ENCODE data around the gene SEC14L1. TPM values are rescaled to one million over a fixed set of nuclear protein-coding genes. Genes with fewer than 3 reads are reported as not detected.
A peak's percentile ranks its signal among the peaks of the same experiment; 100 is the strongest.

SEC14L1 gene
- total RNA-seq, 1 donor from 2014 or later: 40.5 TPM

DNA sequence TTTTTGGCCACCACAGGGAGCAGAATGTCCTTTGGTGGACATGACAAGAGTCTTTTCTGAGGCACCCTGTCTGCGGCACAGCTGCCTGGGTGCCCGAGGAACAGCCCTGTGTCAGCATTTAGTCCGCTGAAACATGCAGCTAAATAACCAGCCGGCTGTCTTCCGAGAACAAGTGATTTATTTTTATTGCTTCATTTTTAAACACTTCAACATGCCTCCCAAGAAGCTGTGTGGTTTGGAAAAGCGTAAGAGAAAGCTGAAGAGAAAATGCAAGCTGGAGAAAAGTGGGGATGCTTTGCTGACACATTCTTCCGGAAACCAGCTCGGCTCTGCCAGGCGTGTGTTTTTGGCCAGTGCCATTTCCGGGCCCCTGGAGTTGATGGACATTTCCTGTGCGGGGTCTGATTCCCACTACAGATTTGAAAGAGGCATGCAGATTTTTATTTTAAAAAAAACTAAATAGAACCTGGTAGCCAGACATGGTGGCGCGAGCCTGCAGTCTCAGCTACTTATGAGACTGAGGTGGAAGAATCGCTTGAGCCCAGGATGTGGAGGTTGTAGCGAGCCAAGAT is 94.7 kb downstream of the SEC14L1 start:
- Histone ChIP-seq H3K4me1 (peaks cover 24% of the 10 kb centered on the region), H3K4me3 (peak overlapping the region; percentile 19 to 25), H3K27me3 (no peaks in the 10 kb centered on the region), H3K9me3 (no peaks in the 10 kb centered on the region), H3K36me3 (no peaks in the 10 kb centered on the region), H3K27ac (peak overlapping the region; percentile 69)
- no peak for DNase-seq (ENCODE audit: extremely low spot score in 2 of 2)
- intact Hi-C loops (cut with DNase I): no loop called here
- peak; percentile 39 to 41 for TF ChIP-seq POLR2AphosphoS5 (IDR thresholded peaks at IDR 0.05; ENCODE audit: insufficient read depth in 1 of 2, low read depth in 1 of 2)
- TF ChIP-seq, protein P1, sequence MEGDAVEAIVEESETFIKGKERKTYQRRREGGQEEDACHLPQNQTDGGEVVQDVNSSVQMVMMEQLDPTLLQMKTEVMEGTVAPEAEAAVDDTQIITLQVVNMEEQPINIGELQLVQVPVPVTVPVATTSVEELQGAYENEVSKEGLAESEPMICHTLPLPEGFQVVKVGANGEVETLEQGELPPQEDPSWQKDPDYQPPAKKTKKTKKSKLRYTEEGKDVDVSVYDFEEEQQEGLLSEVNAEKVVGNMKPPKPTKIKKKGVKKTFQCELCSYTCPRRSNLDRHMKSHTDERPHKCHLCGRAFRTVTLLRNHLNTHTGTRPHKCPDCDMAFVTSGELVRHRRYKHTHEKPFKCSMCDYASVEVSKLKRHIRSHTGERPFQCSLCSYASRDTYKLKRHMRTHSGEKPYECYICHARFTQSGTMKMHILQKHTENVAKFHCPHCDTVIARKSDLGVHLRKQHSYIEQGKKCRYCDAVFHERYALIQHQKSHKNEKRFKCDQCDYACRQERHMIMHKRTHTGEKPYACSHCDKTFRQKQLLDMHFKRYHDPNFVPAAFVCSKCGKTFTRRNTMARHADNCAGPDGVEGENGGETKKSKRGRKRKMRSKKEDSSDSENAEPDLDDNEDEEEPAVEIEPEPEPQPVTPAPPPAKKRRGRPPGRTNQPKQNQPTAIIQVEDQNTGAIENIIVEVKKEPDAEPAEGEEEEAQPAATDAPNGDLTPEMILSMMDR (IDR thresholded peaks at IDR 0.05): no peak
- TF ChIP-seq POLR2A (IDR thresholded peaks at IDR 0.05): no peak

DNA sequence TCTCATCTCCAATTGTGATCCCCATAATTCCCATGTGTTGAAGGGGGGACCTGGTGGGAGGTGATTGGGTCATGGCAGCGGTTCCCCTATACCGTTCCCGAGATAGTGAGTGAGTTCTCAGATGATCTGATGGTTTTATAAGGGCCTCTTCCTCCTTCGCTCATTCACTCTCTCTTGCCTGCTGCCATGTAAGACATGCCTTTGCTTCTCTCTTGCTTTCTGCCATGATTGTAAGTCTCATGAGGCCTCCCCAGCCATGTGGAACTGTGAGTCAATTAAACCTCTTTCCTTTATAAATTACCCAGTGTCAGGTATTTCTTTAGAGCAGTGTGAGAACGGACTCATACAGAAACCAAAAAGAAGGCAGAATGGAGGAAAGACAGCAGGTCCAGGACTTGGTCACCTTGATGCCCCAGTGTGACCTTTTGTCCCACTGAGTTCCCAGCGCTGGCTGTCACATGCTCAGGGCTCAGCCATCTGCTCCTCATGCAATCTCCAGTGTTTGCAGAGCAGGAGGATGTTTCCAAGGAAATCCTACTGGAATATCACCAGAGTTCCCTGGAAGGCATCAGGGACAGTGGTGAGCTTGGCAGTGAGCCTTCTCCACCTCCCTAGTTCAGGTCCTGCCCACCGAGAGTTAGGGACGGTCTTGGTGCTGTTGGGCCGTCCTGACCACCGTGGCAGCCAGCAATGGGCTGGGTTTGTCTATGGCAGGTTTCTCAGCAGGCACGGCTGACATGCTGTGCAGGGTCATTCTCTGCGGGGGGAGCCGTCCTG is 96.7 kb downstream of the SEC14L1 start:
- Histone ChIP-seq H3K27me3 (no peaks in the 10 kb centered on the region), H3K4me3 (no peak overlapping the region), H3K4me1 (peaks cover 24% of the 10 kb centered on the region), H3K9me3 (no peaks in the 10 kb centered on the region), H3K27ac (no peak overlapping the region), H3K36me3 (no peaks in the 10 kb centered on the region)
- intact Hi-C loops (cut with DNase I): no loop called here
- DNase-seq (ENCODE audit: extremely low spot score in 2 of 2): no peak
- TF ChIP-seq POLR2AphosphoS5 (IDR thresholded peaks at IDR 0.05; ENCODE audit: insufficient read depth in 1 of 2, low read depth in 1 of 2) (no peak), POLR2A (IDR thresholded peaks at IDR 0.05) (no peak)
- TF ChIP-seq, protein P1 (IDR thresholded peaks at IDR 0.05): no peak

DNA sequence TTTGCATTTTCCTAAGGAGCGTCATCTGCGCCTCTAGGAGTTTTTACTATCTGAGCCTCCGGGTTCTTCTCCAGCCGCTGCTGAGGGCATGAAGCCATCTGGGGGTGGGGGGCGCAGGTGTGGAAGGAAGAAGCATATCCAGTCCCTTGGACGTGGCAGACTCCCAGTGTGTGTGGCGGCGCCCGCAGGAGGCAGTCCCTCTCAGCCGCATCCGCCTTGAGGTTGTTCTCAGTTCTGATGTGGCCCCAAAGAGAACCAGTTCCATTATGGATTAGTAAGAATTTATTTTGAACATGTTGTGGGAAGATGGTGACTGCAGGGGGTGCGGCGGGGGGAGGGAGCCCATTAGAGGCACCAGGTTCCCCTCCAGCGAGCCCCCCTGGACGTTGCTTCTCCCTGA is 100.2 kb downstream of the SEC14L1 start:
- H3K36me3 ChIP-seq: no peaks in the 10 kb centered on the region
- TF ChIP-seq POLR2AphosphoS5 (IDR thresholded peaks at IDR 0.05; ENCODE audit: insufficient read depth in 1 of 2, low read depth in 1 of 2) (no peak), POLR2A (IDR thresholded peaks at IDR 0.05) (no peak)
- TF ChIP-seq, protein P1 (IDR thresholded peaks at IDR 0.05): no peak
- H3K9me3 ChIP-seq: no peaks in the 10 kb centered on the region
- intact Hi-C loops (cut with DNase I): no loop called here
- H3K27ac ChIP-seq: no peak overlapping the region
- no peak overlapping the region for H3K4me3 ChIP-seq
- H3K4me1 ChIP-seq: peaks cover 2% of the 10 kb centered on the region
- DNase-seq (ENCODE audit: extremely low spot score in 2 of 2): no peak
- H3K27me3 ChIP-seq: no peaks in the 10 kb centered on the region

DNA sequence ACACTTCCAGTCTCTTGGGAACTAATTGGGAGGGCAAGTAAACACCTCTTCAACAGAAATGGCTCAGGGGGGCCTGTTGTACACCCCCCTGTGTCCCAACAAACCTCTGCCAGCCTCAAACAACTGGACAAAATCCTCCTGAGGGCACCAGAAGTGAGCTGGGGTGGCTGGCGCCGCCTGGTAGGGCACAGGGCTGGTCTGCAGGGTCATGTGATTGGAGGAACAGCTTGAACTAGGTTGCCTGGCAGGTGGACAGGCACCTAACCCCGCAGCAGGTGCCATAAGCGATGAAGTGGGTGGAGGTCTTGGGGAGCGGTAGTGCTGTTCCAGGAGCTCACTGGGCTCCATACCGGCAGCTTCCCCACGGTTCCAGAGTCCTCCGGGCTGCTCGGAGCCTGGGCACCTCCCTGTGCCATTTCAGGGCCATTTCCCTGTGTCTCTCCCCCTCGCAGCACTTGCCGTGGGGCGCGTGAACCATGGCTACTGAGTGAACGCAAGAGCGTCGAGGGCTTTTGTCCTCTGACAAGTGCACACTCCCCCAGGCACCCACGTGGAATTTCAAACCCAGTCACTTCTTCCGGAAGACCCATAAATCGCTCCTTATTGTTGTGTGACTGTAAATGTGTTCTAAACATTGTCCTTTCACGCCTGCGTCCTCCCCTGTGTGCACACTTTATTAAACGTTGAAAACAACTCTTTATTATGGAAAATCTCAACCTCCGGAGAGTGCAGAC is 101.5 kb downstream of the SEC14L1 start:
- no peak overlapping the region for H3K27ac ChIP-seq
- no peaks in the 10 kb centered on the region for H3K9me3 ChIP-seq
- no peak overlapping the region for H3K4me3 ChIP-seq
- H3K27me3 ChIP-seq: no peaks in the 10 kb centered on the region
- no peaks in the 10 kb centered on the region for H3K36me3 ChIP-seq
- peaks cover 10% of the 10 kb centered on the region for H3K4me1 ChIP-seq
- intact Hi-C loops (cut with DNase I): no loop called here
- TF ChIP-seq, protein P1 (IDR thresholded peaks at IDR 0.05): no peak
- TF ChIP-seq POLR2AphosphoS5 (IDR thresholded peaks at IDR 0.05; ENCODE audit: insufficient read depth in 1 of 2, low read depth in 1 of 2) (no peak), POLR2A (IDR thresholded peaks at IDR 0.05) (no peak)
- DNase-seq (ENCODE audit: extremely low spot score in 2 of 2): no peak
